SU-DHL-6 (cell line): ENCODE data around the gene PSMA8.
"Not testable (repeated sequence)": the region's sequence is repeated elsewhere in the genome, so short reads cannot be mapped to it uniquely, and the experiment has no call there.

Experiments used
- H2AFZ ChIP-seq: fragments of 200-600 bp; sonication (generic); 2 replicates; pipeline ENCODE4 v1.6.1; 2014; ENCODE audit warnings: low read depth, mild to moderate bottlenecking, moderate library complexity, mixed read lengths, antibody characterized with exemption, low read length; ENCODE audit not compliant: severe bottlenecking
- H3F3A ChIP-seq: fragments of 200-600 bp; shearing (Covaris generic); 2 replicates; pipeline ENCODE4 v1.6.0; 2016; ENCODE audit warnings: antibody characterized with exemption, mild to moderate bottlenecking; ENCODE audit not compliant: insufficient read depth
- H3K27ac ChIP-seq: fragments of 200-600 bp; sonication (generic); 2 replicates; pipeline ENCODE4 v1.5.1; 2016; ENCODE audit warnings: low read depth, mild to moderate bottlenecking, low read length, moderate library complexity, mixed read lengths
- H3K27me3 ChIP-seq: fragments of 200-600 bp; sonication (generic), shearing (Covaris generic); 2 replicates; pipeline ENCODE4 v1.6.0; 2014; ENCODE audit warnings: mild to moderate bottlenecking, low read length
- H3K36me3 ChIP-seq: fragments of 200-600 bp; sonication (generic); 2 replicates; pipeline ENCODE4 v1.6.1; 2014; ENCODE audit warnings: mild to moderate bottlenecking, low read length, mixed read lengths
- H3K4me2 ChIP-seq: fragments of 300-600, 200-600 bp; shearing (Covaris generic), sonication (generic); 2 replicates; pipeline ENCODE4 v1.6.0; 2014; ENCODE audit warnings: low read length, low read depth, mild to moderate bottlenecking; ENCODE audit not compliant: poor library complexity, severe bottlenecking
- H3K4me3 ChIP-seq: fragments of 200-600 bp; sonication (generic); 2 replicates; pipeline ENCODE4 v1.5.1; 2014; ENCODE audit warnings: antibody characterized with exemption, low read length, mild to moderate bottlenecking, mixed read lengths; ENCODE audit not compliant: insufficient read depth, poor library complexity, severe bottlenecking
- H3K79me2 ChIP-seq: fragments of 200-600 bp; sonication (generic); 2 replicates; pipeline ENCODE4 v1.6.1; 2014; ENCODE audit warnings: mild to moderate bottlenecking, low read length, moderate library complexity; ENCODE audit not compliant: insufficient read depth
- H3K9ac ChIP-seq: fragments of 200-600 bp; sonication (generic); 2 replicates; pipeline ENCODE4 v1.7.0; 2014; ENCODE audit warnings: mild to moderate bottlenecking, low read length
- H3K9me2 ChIP-seq: fragments of 200-600 bp; sonication (generic); replicated peaks from 2 replicates; pipeline ENCODE4 v1.6.1; 2014; ENCODE audit warnings: low read length; ENCODE audit not compliant: insufficient read depth
- H3K9me3 ChIP-seq: fragments of 200-600 bp; sonication (generic); 2 replicates; pipeline ENCODE4 v1.6.1; 2014; ENCODE audit warnings: low read length, mixed read lengths; ENCODE audit not compliant: insufficient read depth
- H4K20me1 ChIP-seq: fragments of 200-600 bp; sonication (generic); 2 replicates; pipeline ENCODE4 v1.6.1; 2014; ENCODE audit warnings: low read depth, mild to moderate bottlenecking, antibody characterized with exemption, low read length, moderate library complexity, mixed read lengths
- CTCF ChIP-seq: fragments of 200-600 bp; sonication (generic); IDR thresholded peaks from one replicate; pipeline ENCODE4 v1.5.1; 2017; ENCODE audit warnings: antibody characterized with exemption, mild to moderate bottlenecking, low read length, moderate library complexity; ENCODE audit not compliant: insufficient read depth, poor library complexity, severe bottlenecking
- EZH2phosphoT487 ChIP-seq: fragments of 200-600 bp; sonication (generic), shearing (Covaris generic); conservative IDR thresholded peaks from 2 replicates; pipeline ENCODE4 v1.6.1; 2018; ENCODE audit warnings: mild to moderate bottlenecking, antibody characterized with exemption, low read length, moderate library complexity, mixed read lengths

The PSMA8 gene

DNA sequence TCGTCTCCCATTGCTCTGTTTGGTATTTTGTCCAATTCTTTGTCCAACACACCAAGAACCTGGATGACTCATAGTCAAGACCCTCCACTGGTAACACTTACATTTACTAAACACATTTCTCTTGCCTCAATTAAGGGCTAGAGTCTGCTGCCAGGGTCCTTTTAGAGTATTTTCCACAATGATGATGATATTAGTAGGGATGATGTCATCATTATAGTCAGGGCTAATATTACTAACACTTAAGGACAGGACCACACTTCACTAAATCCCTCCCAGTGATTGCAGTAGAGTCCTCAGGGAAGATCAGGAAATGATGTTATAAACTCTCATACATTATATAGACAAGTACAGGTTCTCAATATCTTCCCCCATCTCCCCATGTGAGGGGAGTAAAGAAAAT, 29.6 kb upstream of the PSMA8 start:
- Histone ChIP-seq H2AFZ (no peak overlapping the region), H3K27ac (no peak overlapping the region), H4K20me1 (no peaks in the 10 kb centered on the region), H3K9me2 (no peaks in the 10 kb centered on the region), H3K79me2 (no peaks in the 10 kb centered on the region), H3K27me3 (no peaks in the 10 kb centered on the region), H3K36me3 (no peaks in the 10 kb centered on the region), H3K4me3 (no peak overlapping the region), H3K9ac (no peak overlapping the region), H3K9me3 (no peaks in the 10 kb centered on the region), H3K4me2 (no peak overlapping the region), H3F3A (no peaks in the 10 kb centered on the region)
- TF ChIP-seq CTCF = no peak
- TF ChIP-seq EZH2phosphoT487 = no peak

DNA sequence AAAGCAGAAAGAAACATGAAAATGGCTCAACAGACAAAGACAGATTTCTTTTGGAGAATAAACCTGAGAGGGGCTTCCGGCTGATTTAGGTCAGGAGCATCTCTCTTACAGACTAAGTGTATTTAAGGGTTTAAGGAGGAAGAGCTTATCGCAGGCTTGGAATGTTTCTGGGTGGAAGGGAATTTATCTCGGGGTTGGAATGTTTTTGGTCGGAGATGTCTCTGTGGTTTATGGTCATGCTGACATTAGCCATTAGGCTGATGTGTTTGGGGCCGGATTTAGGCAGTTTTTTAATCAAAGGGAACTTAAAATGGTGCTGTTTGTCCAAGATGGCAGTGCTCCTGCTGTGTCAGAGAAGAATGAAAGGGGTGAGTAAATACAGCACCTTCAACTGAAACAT, 14.4 kb upstream of the PSMA8 start:
- Histone ChIP-seq H3K9me2 (no peaks in the 10 kb centered on the region), H3K9me3 (no peaks in the 10 kb centered on the region), H3K36me3 (no peaks in the 10 kb centered on the region), H3K4me2 (no peak overlapping the region), H3K9ac (no peak overlapping the region), H2AFZ (no peak overlapping the region), H3K79me2 (no peaks in the 10 kb centered on the region), H4K20me1 (no peaks in the 10 kb centered on the region), H3F3A (no peaks in the 10 kb centered on the region), H3K27ac (no peak overlapping the region), H3K27me3 (no peaks in the 10 kb centered on the region), H3K4me3 (no peak overlapping the region)
- TF ChIP-seq CTCF = no peak

GRCh38 chr18:26121476-26121875, 12.2 kb upstream of the PSMA8 start:
- Histone ChIP-seq H3K9me2 (no peaks in the 10 kb centered on the region), H3K79me2 (no peaks in the 10 kb centered on the region), H3F3A (no peaks in the 10 kb centered on the region), H3K9ac (no peak overlapping the region), H3K4me3 (no peak overlapping the region), H3K27ac (no peak overlapping the region), H2AFZ (no peak overlapping the region), H3K4me2 (no peak overlapping the region), H3K36me3 (no peaks in the 10 kb centered on the region), H3K27me3 (no peaks in the 10 kb centered on the region), H4K20me1 (no peaks in the 10 kb centered on the region), H3K9me3 (no peaks in the 10 kb centered on the region)
- no peak for TF ChIP-seq EZH2phosphoT487
- TF ChIP-seq CTCF = no peak

- not testable (repeated sequence) for H3F3A ChIP-seq, H3K79me2 ChIP-seq, H4K20me1 ChIP-seq, H3K27me3 ChIP-seq, H3K27ac ChIP-seq, H2AFZ ChIP-seq, H3K9me3 ChIP-seq, H3K9me2 ChIP-seq, H3K4me2 ChIP-seq, H3K4me3 ChIP-seq, H3K9ac ChIP-seq, H3K36me3 ChIP-seq
These were observed 11.7 kb upstream of the PSMA8 start for GRCh38 chr18:26121994-26122393.
